ENCODE results near the gene ONECUT2. TPM values are rescaled to one million over a fixed set of nuclear protein-coding genes. Genes with fewer than 3 reads are reported as not detected.

Gene ONECUT2
- total RNA-seq, 3 donors from 2014 or later (not counting 1 experiment from before 2014, with no cell fraction given), result not detected

GRCh38 chr18:57416542-57416941 is 18.6 kb upstream of the ONECUT2 start:
- Histone ChIP-seq H3K27me3 (ENCODE audit: control insufficient read depth, insufficient read depth, low read length) (no peaks in the 10 kb centered on the region), H3K9me3 (ENCODE audit: control insufficient read depth, insufficient read depth, low read length) (no peaks in the 10 kb centered on the region), H3K27ac (ENCODE audit: low read length) (no peak overlapping the region), H3K4me3 (ENCODE audit: low read length) (no peak overlapping the region), H3K4me1 (ENCODE audit: control insufficient read depth, insufficient read depth, low read length) (no peaks in the 10 kb centered on the region), H3K36me3 (ENCODE audit: control insufficient read depth, insufficient read depth, low read length) (no peaks in the 10 kb centered on the region)
- H3K4me1 Mint-ChIP-seq, result no peaks in the 10 kb centered on the region
- H3K27me3 Mint-ChIP-seq (ENCODE audit: low read depth in 2 of 2), result peaks cover 11 to 20% of the 10 kb centered on the region in 2 donors
- peaks cover 0 to 7% of the 10 kb centered on the region in 2 donors for H3K9me3 Mint-ChIP-seq
- no peaks in the 10 kb centered on the region for H3K36me3 Mint-ChIP-seq
- ATAC-seq, result no peak
- H3K27ac Mint-ChIP-seq, result no peak overlapping the region
- no peak for DNase-seq
- no peak for TF ChIP-seq CTCF (IDR thresholded peaks at IDR 0.05)
- intact Hi-C loops (cut with micrococcal nuclease), result no loop called here
- 88% methylated on average over 4 of the region's 4 CpGs for WGBS (ENCODE audit: insufficient coverage)
- H3K4me3 Mint-ChIP-seq, result no peak overlapping the region

- WGBS (ENCODE audit: insufficient coverage), result 65% methylated on average over 3 of the region's 3 CpGs
- intact Hi-C loops (cut with micrococcal nuclease), result no loop called here
- Histone ChIP-seq H3K4me1 (ENCODE audit: control insufficient read depth, insufficient read depth, low read length) (peaks cover 2% of the 10 kb centered on the region), H3K27me3 (ENCODE audit: control insufficient read depth, insufficient read depth, low read length) (peaks cover 22% of the 10 kb centered on the region), H3K4me3 (ENCODE audit: low read length) (no peak overlapping the region), H3K27ac (ENCODE audit: low read length) (no peak overlapping the region), H3K9me3 (ENCODE audit: control insufficient read depth, insufficient read depth, low read length) (peaks cover 2% of the 10 kb centered on the region), H3K36me3 (ENCODE audit: control insufficient read depth, insufficient read depth, low read length) (no peaks in the 10 kb centered on the region)
- ATAC-seq (no peak), DNase-seq (no peak)
- Mint-ChIP-seq H3K27me3 (ENCODE audit: low read depth in 2 of 2) (peaks cover 26 to 47% of the 10 kb centered on the region in 2 donors), H3K4me1 (no peaks in the 10 kb centered on the region), H3K36me3 (no peaks in the 10 kb centered on the region), H3K27ac (no peak overlapping the region), H3K9me3 (peaks cover 0 to 2% of the 10 kb centered on the region in 2 donors), H3K4me3 (no peak overlapping the region)
- TF ChIP-seq CTCF (IDR thresholded peaks at IDR 0.05), result no peak
Observed at GRCh38 chr18:57422313-57422872, 12.8 kb upstream of the ONECUT2 start.

- Mint-ChIP-seq H3K27me3 (ENCODE audit: low read depth in 2 of 2) (peaks cover 26 to 47% of the 10 kb centered on the region in 2 donors), H3K9me3 (peaks cover 0 to 2% of the 10 kb centered on the region in 2 donors), H3K4me3 (no peak overlapping the region), H3K4me1 (peaks cover under 1 to 7% of the 10 kb centered on the region in 2 donors), H3K36me3 (no peaks in the 10 kb centered on the region), H3K27ac (no peak overlapping the region)
- DNase-seq (no peak), ATAC-seq (no peak)
- intact Hi-C loops (cut with micrococcal nuclease), result no loop called here
- peaks cover 11% of the 10 kb centered on the region for H3K4me1 ChIP-seq (ENCODE audit: control insufficient read depth, insufficient read depth, low read length)
- no peak overlapping the region for H3K4me3 ChIP-seq (ENCODE audit: low read length)
- H3K27me3 ChIP-seq (ENCODE audit: control insufficient read depth, insufficient read depth, low read length), result peaks cover 30% of the 10 kb centered on the region
- TF ChIP-seq CTCF (IDR thresholded peaks at IDR 0.05), result no peak
- no peaks in the 10 kb centered on the region for H3K36me3 ChIP-seq (ENCODE audit: control insufficient read depth, insufficient read depth, low read length)
- peaks cover 2% of the 10 kb centered on the region for H3K9me3 ChIP-seq (ENCODE audit: control insufficient read depth, insufficient read depth, low read length)
- H3K27ac ChIP-seq (ENCODE audit: low read length), result no peak overlapping the region
Observed at GRCh38 chr18:57423821-57424220, 11.4 kb upstream of the ONECUT2 start.

GRCh38 chr18:57425096-57425495 is 10.1 kb upstream of the ONECUT2 start:
- H3K36me3 ChIP-seq (ENCODE audit: control insufficient read depth, insufficient read depth, low read length), result no peaks in the 10 kb centered on the region
- WGBS (ENCODE audit: insufficient coverage), result 76% methylated on average over 5 of the region's 5 CpGs
- Mint-ChIP-seq H3K36me3 (peaks cover 11% of the 10 kb centered on the region), H3K27me3 (ENCODE audit: low read depth in 2 of 2) (peaks cover 39 to 60% of the 10 kb centered on the region in 2 donors), H3K4me1 (peaks cover 12 to 20% of the 10 kb centered on the region in 2 donors), H3K4me3 (no peak overlapping the region), H3K9me3 (peaks cover 0 to 2% of the 10 kb centered on the region in 2 donors), H3K27ac (no peak overlapping the region)
- no peak for TF ChIP-seq CTCF (IDR thresholded peaks at IDR 0.05)
- H3K27me3 ChIP-seq (ENCODE audit: control insufficient read depth, insufficient read depth, low read length), result peaks cover 43% of the 10 kb centered on the region
- no peak overlapping the region for H3K27ac ChIP-seq (ENCODE audit: low read length)
- no peak overlapping the region for H3K4me3 ChIP-seq (ENCODE audit: low read length)
- intact Hi-C loops (cut with micrococcal nuclease), result no loop called here
- DNase-seq (no peak), ATAC-seq (no peak)
- peaks cover 16% of the 10 kb centered on the region for H3K4me1 ChIP-seq (ENCODE audit: control insufficient read depth, insufficient read depth, low read length)
- H3K9me3 ChIP-seq (ENCODE audit: control insufficient read depth, insufficient read depth, low read length), result peaks cover 4% of the 10 kb centered on the region

Data from natural killer cell (primary cell).